ENCODE data around the gene HDAC9. TPM values are rescaled to one million over a fixed set of nuclear protein-coding genes. Genes with fewer than 3 reads are reported as not detected.
A peak's percentile ranks its signal among the peaks of the same experiment; 100 is the strongest.

Gene HDAC9
- polyA plus RNA-seq, 1 of the 3 experiments (the other 2 are of a cell fraction), result 11.6 TPM

DNA sequence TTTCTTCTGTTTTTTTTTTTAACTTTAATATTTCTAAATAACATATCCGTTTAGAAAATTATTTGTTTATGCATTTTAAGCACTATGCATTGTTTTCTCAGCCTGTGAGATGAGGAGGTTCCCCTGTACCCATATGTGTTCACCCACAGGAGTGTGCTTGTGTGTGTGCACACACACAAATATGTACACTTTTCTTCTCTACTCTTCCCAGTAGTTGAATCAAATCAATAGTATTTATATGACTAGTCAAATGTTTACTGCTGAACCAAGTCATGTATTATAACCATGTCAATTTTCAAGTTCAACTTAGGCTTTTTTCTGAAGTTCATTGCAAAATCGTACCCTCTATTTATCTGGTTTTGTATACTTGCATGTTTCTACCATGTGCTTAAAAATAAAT, 37.3 kb downstream of the HDAC9 start (continued):
- TF ChIP-seq, protein P1, sequence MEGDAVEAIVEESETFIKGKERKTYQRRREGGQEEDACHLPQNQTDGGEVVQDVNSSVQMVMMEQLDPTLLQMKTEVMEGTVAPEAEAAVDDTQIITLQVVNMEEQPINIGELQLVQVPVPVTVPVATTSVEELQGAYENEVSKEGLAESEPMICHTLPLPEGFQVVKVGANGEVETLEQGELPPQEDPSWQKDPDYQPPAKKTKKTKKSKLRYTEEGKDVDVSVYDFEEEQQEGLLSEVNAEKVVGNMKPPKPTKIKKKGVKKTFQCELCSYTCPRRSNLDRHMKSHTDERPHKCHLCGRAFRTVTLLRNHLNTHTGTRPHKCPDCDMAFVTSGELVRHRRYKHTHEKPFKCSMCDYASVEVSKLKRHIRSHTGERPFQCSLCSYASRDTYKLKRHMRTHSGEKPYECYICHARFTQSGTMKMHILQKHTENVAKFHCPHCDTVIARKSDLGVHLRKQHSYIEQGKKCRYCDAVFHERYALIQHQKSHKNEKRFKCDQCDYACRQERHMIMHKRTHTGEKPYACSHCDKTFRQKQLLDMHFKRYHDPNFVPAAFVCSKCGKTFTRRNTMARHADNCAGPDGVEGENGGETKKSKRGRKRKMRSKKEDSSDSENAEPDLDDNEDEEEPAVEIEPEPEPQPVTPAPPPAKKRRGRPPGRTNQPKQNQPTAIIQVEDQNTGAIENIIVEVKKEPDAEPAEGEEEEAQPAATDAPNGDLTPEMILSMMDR (IDR thresholded peaks at IDR 0.05), result no peak
- TF ChIP-seq TEAD4 (IDR thresholded peaks at IDR 0.05; ENCODE audit: borderline replicate concordance, insufficient read depth), result no peak

DNA sequence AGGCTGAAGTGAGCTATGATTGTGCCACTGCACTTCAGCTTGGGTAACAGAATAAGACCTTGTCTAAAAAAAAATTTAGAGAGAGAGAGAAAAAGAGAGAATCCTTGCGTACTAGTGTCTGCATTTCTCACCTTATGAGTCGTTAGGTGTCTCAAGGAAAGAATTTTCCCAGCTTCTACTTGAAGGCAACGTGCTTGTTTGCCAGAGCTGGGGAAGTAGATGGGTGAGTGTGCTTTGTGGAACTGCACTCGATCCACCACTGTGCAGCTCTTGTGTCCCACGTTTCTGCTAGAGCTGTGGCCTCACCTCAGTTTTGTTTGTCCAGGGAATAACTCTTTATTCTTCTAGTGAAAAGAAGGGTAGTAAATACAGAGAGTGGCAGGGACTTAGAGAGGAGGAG, 38.9 kb downstream of the HDAC9 start:
- Histone ChIP-seq H3F3A (replicated peaks; ENCODE audit: insufficient read depth) (peaks cover 20% of the 10 kb centered on the region), H3K27ac (ENCODE audit: low read depth in 2 of 2, low read length in 1 of 2) (peak overlapping the region in 1 of 2 experiments; percentile 9; a peak in 1 of 4 replicates), H4K20me1 (ENCODE audit: insufficient read depth) (no peaks in the 10 kb centered on the region), H3K36me3 (replicated peaks in 1 of 2; ENCODE audit: control insufficient read depth in 1 of 2, insufficient read depth in 2 of 2, low read length in 1 of 2) (peaks cover 0 to 26% of the 10 kb centered on the region in 2 experiments), H3K4me1 (ENCODE audit: control insufficient read depth in 1 of 2, insufficient read depth in 2 of 2, low read depth in 1 of 2, low read length in 1 of 2) (peaks cover 10 to 23% of the 10 kb centered on the region in 2 experiments; a peak in 3 of 4 replicates), H3K4me2 (no peak overlapping the region; the same call in 1 of the 2 replicates), H3K9me2 (no peaks in the 10 kb centered on the region), H2AFZ (ENCODE audit: low read depth) (no peak overlapping the region), H3K9ac (no peak overlapping the region), H3K4me3 (ENCODE audit: low read depth in 2 of 2, low read length in 1 of 2) (no peak overlapping the region), H3K79me2 (ENCODE audit: insufficient read depth) (peaks cover 86% of the 10 kb centered on the region), H3K27me3 (ENCODE audit: insufficient read depth) (no peaks in the 10 kb centered on the region), H3K9me3 (no peaks in the 10 kb centered on the region)
- 78% methylated on average over 5 of the region's 5 CpGs for WGBS (ENCODE audit: low lambda C conversion rate)
- POLR2A ChIA-PET, result interaction anchor here (1.1 kb wide), 1 partner anchor 38 kb away, joined by 3 read pairs; the partner anchor contains the start of gene HDAC9
- DNase-seq, result no peak
- CTCF ChIA-PET, result interaction anchor here (0.6 to 1.6 kb wide), 4 partner anchors 27 to 814 kb away, joined by 3 to 6 read pairs (median 3); no protein-coding TSS in a partner anchor
- no peak for TF ChIP-seq POLR2AphosphoS5 (IDR thresholded peaks at IDR 0.05; ENCODE audit: low read depth, low read length)
- no peak for TF ChIP-seq RCOR1 (IDR thresholded peaks at IDR 0.05; ENCODE audit: low read length)
- TF ChIP-seq, protein P1 (IDR thresholded peaks at IDR 0.05), result no peak
- no peak for TF ChIP-seq NRF1 (IDR thresholded peaks at IDR 0.05; ENCODE audit: low read depth, low read length)
- TF ChIP-seq NFIC (IDR thresholded peaks at IDR 0.05; ENCODE audit: borderline replicate concordance), result no peak
- no peak for TF ChIP-seq FOSL2 (IDR thresholded peaks at IDR 0.05; ENCODE audit: borderline replicate concordance, low read depth)
- TF ChIP-seq CHD2 (IDR thresholded peaks at IDR 0.05; ENCODE audit: low read length, partially characterized antibody), result no peak
- TF ChIP-seq, protein P2, sequence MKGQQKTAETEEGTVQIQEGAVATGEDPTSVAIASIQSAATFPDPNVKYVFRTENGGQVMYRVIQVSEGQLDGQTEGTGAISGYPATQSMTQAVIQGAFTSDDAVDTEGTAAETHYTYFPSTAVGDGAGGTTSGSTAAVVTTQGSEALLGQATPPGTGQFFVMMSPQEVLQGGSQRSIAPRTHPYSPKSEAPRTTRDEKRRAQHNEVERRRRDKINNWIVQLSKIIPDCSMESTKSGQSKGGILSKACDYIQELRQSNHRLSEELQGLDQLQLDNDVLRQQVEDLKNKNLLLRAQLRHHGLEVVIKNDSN (IDR thresholded peaks at IDR 0.05; ENCODE audit: borderline replicate concordance, low read depth), result no peak
- no peak for TF ChIP-seq MEF2A (IDR thresholded peaks at IDR 0.05; ENCODE audit: borderline replicate concordance, low read depth)
- TF ChIP-seq, protein P3, sequence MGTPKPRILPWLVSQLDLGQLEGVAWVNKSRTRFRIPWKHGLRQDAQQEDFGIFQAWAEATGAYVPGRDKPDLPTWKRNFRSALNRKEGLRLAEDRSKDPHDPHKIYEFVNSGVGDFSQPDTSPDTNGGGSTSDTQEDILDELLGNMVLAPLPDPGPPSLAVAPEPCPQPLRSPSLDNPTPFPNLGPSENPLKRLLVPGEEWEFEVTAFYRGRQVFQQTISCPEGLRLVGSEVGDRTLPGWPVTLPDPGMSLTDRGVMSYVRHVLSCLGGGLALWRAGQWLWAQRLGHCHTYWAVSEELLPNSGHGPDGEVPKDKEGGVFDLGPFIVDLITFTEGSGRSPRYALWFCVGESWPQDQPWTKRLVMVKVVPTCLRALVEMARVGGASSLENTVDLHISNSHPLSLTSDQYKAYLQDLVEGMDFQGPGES (IDR thresholded peaks at IDR 0.05; ENCODE audit: low read depth, low read length), result no peak
- TF ChIP-seq, protein P4, sequence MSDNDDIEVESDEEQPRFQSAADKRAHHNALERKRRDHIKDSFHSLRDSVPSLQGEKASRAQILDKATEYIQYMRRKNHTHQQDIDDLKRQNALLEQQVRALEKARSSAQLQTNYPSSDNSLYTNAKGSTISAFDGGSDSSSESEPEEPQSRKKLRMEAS (IDR thresholded peaks at IDR 0.05; ENCODE audit: low read depth), result no peak
- no peak for TF ChIP-seq TCF12 (IDR thresholded peaks at IDR 0.05)
- TF ChIP-seq USF2 (IDR thresholded peaks at IDR 0.05; ENCODE audit: borderline replicate concordance, low read depth, low read length), result no peak
- no peak for TF ChIP-seq EZH2phosphoT487 (IDR thresholded peaks at IDR 0.05; ENCODE audit: borderline replicate concordance, low read depth)
- no peak for TF ChIP-seq ELF1 (IDR thresholded peaks at IDR 0.05)
- no peak for TF ChIP-seq RFX5 (IDR thresholded peaks at IDR 0.05; ENCODE audit: low read length)
- no peak for TF ChIP-seq GABPA (IDR thresholded peaks at IDR 0.05; ENCODE audit: low read depth)
- no peak for TF ChIP-seq RAD21 (IDR thresholded peaks at IDR 0.05; ENCODE audit: low read length)
- no peak for TF ChIP-seq EP300 (IDR thresholded peaks at IDR 0.05; ENCODE audit: borderline replicate concordance in 1 of 2, low read depth in 1 of 2, low read length in 1 of 2)
- no peak for TF ChIP-seq GATA2 (CRISPR knock-in tag; IDR thresholded peaks at IDR 0.05)

Data from SK-N-SH (cell line).